ENCODE measurements around the gene STAG2.
"Not testable (repeated sequence)": the region's sequence is repeated elsewhere in the genome, so short reads cannot be mapped to it uniquely, and the experiment has no call there.

Gene STAG2

GRCh38 chrX:124033821-124034220 is 72.3 kb downstream of the STAG2 start:
- no peaks in the 10 kb centered on the region for H3K4me1 ChIP-seq (ENCODE audit: control insufficient read depth in 1 of 2, insufficient read depth in 1 of 2, low read depth in 1 of 2, low read length in 1 of 2)
- H3K27ac ChIP-seq: peak overlapping the region; percentile 6
- no peaks in the 10 kb centered on the region for H3K9me3 ChIP-seq
- H3K36me3 ChIP-seq: peaks cover 28% of the 10 kb centered on the region
- TF ChIP-seq CTCF (IDR thresholded peaks at IDR 0.05): no peak
- no peaks in the 10 kb centered on the region for H3K27me3 ChIP-seq
- H3K4me3 ChIP-seq (ENCODE audit: low read depth in 1 of 2, low read length in 1 of 2): no peak overlapping the region

GRCh38 chrX:124035657-124036056 is 74.2 kb downstream of the STAG2 start:
- no peaks in the 10 kb centered on the region for H3K4me1 ChIP-seq (ENCODE audit: control insufficient read depth in 1 of 2, insufficient read depth in 1 of 2, low read depth in 1 of 2, low read length in 1 of 2)
- no peaks in the 10 kb centered on the region for H3K9me3 ChIP-seq
- no peak overlapping the region for H3K27ac ChIP-seq
- peaks cover 28% of the 10 kb centered on the region for H3K36me3 ChIP-seq
- no peaks in the 10 kb centered on the region for H3K27me3 ChIP-seq
- TF ChIP-seq CTCF (IDR thresholded peaks at IDR 0.05): no peak
- H3K4me3 ChIP-seq (ENCODE audit: low read depth in 1 of 2, low read length in 1 of 2): no peak overlapping the region

GRCh38 chrX:124042042-124042441 is 80.5 kb downstream of the STAG2 start:
- Histone ChIP-seq H3K4me3 (ENCODE audit: low read depth in 1 of 2, low read length in 1 of 2) (no peak overlapping the region), H3K27me3 (no peaks in the 10 kb centered on the region), H3K9me3 (no peaks in the 10 kb centered on the region), H3K27ac (no peak overlapping the region), H3K36me3 (peaks cover 35% of the 10 kb centered on the region), H3K4me1 (ENCODE audit: control insufficient read depth in 1 of 2, insufficient read depth in 1 of 2, low read depth in 1 of 2, low read length in 1 of 2) (no peaks in the 10 kb centered on the region)
- TF ChIP-seq CTCF (IDR thresholded peaks at IDR 0.05): no peak

GRCh38 chrX:124045109-124045508 is 83.6 kb downstream of the STAG2 start:
- Histone ChIP-seq H3K27me3 (no peaks in the 10 kb centered on the region), H3K36me3 (peaks cover 44% of the 10 kb centered on the region), H3K27ac (no peak overlapping the region), H3K4me1 (ENCODE audit: control insufficient read depth in 1 of 2, insufficient read depth in 1 of 2, low read depth in 1 of 2, low read length in 1 of 2) (no peaks in the 10 kb centered on the region), H3K4me3 (ENCODE audit: low read depth in 1 of 2, low read length in 1 of 2) (no peak overlapping the region), H3K9me3 (no peaks in the 10 kb centered on the region)
- no peak for TF ChIP-seq CTCF (IDR thresholded peaks at IDR 0.05)

GRCh38 chrX:124084417-124084816 is 122.9 kb downstream of the STAG2 start:
- H3K4me3 ChIP-seq (ENCODE audit: low read depth in 1 of 2, low read length in 1 of 2); H3K27me3 ChIP-seq; H3K27ac ChIP-seq; H3K9me3 ChIP-seq; H3K4me1 ChIP-seq (ENCODE audit: control insufficient read depth in 1 of 2, insufficient read depth in 1 of 2, low read depth in 1 of 2, low read length in 1 of 2): not testable (repeated sequence)
- H3K36me3 ChIP-seq: peaks cover 70% of the 10 kb centered on the region

GRCh38 chrX:124085063-124085462 is 123.6 kb downstream of the STAG2 start:
- Histone ChIP-seq H3K4me3 (ENCODE audit: low read depth in 1 of 2, low read length in 1 of 2) (no peak overlapping the region), H3K4me1 (ENCODE audit: control insufficient read depth in 1 of 2, insufficient read depth in 1 of 2, low read depth in 1 of 2, low read length in 1 of 2) (no peaks in the 10 kb centered on the region), H3K27ac (no peak overlapping the region), H3K9me3 (no peaks in the 10 kb centered on the region), H3K36me3 (peaks cover 72% of the 10 kb centered on the region), H3K27me3 (no peaks in the 10 kb centered on the region)
- no peak for TF ChIP-seq CTCF (IDR thresholded peaks at IDR 0.05)

Measured in neutrophil (primary cell).